GM23338 (cell line): Measurements from ENCODE around the gene SPATA33.

Experiments
- CREB1 ChIP-seq: fragments of 250-450 bp; sonication (Bioruptor Pico); IDR thresholded peaks from 2 replicates; pipeline ENCODE4 v1.5.0; 2020; ENCODE audit warnings: low read depth, mild to moderate bottlenecking, moderate library complexity
- EZH2 ChIP-seq: fragments of 200-600 bp; sonication (generic); IDR thresholded peaks from one replicate; pipeline ENCODE4 v1.8.0; 2017; ENCODE audit warnings: antibody characterized with exemption, mild to moderate bottlenecking, low read depth; ENCODE audit not compliant: unreplicated experiment
- EZH2phosphoT487 ChIP-seq: fragments of 200-600 bp; sonication (generic); IDR thresholded peaks from one replicate; pipeline ENCODE4 v1.8.1; 2018; ENCODE audit warnings: antibody characterized with exemption; ENCODE audit not compliant: unreplicated experiment
- JUNB ChIP-seq: IDR thresholded peaks from one replicate; pipeline ENCODE4 v1.6.1; 2016; ENCODE audit warnings: antibody characterized with exemption; ENCODE audit not compliant: unreplicated experiment
- NANOG ChIP-seq: IDR thresholded peaks from 2 replicates; pipeline ENCODE4 v1.6.1; 2016; ENCODE audit warnings: antibody characterized with exemption, borderline replicate concordance
- POLR2AphosphoS5 ChIP-seq: IDR thresholded peaks from 2 replicates; pipeline ENCODE4 v1.6.1; 2016; ENCODE audit warnings: antibody characterized with exemption, low read depth
- STAT1 ChIP-seq: IDR thresholded peaks from one replicate; pipeline ENCODE4 v1.6.1; 2016; ENCODE audit warnings: antibody characterized with exemption; ENCODE audit not compliant: unreplicated experiment
- ZNF114 ChIP-seq: fragments of 250-450 bp; sonication (Bioruptor Pico); IDR thresholded peaks from 2 replicates; pipeline ENCODE4 v1.5.0; 2020; ENCODE audit warnings: mild to moderate bottlenecking, moderate library complexity
- ZNF331 ChIP-seq: fragments of 250-450 bp; sonication (Bioruptor Pico); IDR thresholded peaks from 2 replicates; pipeline ENCODE4 v1.5.0; 2020; ENCODE audit warnings: low read depth, mild to moderate bottlenecking, moderate library complexity
- ZNF462 ChIP-seq: fragments of 250-450 bp; sonication (Bioruptor Pico); IDR thresholded peaks from 2 replicates; pipeline ENCODE4 v1.5.0; 2020; ENCODE audit warnings: mild to moderate bottlenecking, moderate library complexity
- TF ChIP-seq, protein P1 (sequence below), 2 experiments: fragments of 200-600 bp in 1 of 2; sonication (generic) in 1 of 2; conservative IDR thresholded peaks; 2 replicates each; pipeline versions ENCODE4 v1.5.1 to v1.6.1; 2016 to 2017; ENCODE audit warnings: antibody characterized with exemption in 2 of 2, low read depth in 2 of 2, mild to moderate bottlenecking in 2 of 2, moderate library complexity in 1 of 2
- TF ChIP-seq, protein P2 (sequence below): IDR thresholded peaks from one replicate; pipeline ENCODE4 v1.6.1; 2018; ENCODE audit warnings: antibody characterized with exemption; ENCODE audit not compliant: unreplicated experiment
- TF ChIP-seq, protein P3 (sequence below): IDR thresholded peaks from 2 replicates; pipeline ENCODE4 v1.6.1; 2016; ENCODE audit warnings: antibody characterized with exemption

DNA sequence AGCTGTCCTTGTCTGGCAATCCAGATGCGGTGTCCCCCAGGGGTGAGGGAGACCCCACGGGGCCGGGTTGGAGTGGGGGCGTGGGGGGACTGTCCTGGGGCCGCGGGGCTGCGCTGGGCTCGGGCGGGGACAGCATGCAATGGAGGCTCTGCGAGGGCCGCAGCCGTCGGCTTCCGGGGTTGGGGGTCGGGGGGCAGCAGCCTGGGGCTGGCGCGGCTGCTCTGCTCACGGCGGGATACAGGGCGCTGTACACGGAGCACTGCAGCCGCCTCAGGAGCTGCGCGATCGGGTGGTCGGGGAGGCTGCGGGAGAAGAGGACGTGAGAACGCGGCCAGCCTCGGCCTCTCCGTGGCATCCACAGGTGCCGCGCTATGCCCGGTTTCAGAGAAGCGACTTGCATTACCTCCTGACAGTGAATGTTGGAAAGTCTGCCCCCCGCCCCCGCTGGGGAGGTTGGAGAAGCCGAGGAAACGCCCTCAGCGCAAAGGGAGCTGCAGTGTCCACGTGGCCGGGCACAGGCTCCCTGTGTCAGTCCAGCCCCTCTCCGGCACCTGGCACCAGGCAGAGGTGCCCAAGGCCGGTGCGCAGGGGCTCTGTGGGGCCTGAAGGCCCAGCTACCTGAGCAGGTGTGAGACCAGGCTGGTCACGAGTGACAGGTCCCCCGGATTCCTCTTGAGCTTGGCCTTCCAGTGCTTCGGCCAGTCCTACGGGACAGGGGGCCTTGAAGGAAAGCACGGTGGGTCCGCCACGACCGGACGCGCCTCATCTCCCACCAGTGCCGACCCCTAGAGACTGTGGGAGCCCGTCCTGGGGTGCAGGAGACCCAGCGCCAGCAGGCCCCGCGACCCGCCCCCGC, 53.3 kb downstream of the SPATA33 start:
- TF ChIP-seq, protein P1, sequence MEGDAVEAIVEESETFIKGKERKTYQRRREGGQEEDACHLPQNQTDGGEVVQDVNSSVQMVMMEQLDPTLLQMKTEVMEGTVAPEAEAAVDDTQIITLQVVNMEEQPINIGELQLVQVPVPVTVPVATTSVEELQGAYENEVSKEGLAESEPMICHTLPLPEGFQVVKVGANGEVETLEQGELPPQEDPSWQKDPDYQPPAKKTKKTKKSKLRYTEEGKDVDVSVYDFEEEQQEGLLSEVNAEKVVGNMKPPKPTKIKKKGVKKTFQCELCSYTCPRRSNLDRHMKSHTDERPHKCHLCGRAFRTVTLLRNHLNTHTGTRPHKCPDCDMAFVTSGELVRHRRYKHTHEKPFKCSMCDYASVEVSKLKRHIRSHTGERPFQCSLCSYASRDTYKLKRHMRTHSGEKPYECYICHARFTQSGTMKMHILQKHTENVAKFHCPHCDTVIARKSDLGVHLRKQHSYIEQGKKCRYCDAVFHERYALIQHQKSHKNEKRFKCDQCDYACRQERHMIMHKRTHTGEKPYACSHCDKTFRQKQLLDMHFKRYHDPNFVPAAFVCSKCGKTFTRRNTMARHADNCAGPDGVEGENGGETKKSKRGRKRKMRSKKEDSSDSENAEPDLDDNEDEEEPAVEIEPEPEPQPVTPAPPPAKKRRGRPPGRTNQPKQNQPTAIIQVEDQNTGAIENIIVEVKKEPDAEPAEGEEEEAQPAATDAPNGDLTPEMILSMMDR (conservative IDR thresholded peaks at IDR 0.05; ENCODE audit: low read depth in 2 of 2), result no peak
- TF ChIP-seq EZH2 (no peak), POLR2AphosphoS5 (no peak), EZH2phosphoT487 (no peak), JUNB (no peak), STAT1 (no peak), CREB1 (no peak), ZNF114 (CRISPR knock-in tag) (no peak), ZNF331 (CRISPR knock-in tag) (no peak), NANOG (no peak), ZNF462 (CRISPR knock-in tag) (no peak)
- TF ChIP-seq, protein P2, sequence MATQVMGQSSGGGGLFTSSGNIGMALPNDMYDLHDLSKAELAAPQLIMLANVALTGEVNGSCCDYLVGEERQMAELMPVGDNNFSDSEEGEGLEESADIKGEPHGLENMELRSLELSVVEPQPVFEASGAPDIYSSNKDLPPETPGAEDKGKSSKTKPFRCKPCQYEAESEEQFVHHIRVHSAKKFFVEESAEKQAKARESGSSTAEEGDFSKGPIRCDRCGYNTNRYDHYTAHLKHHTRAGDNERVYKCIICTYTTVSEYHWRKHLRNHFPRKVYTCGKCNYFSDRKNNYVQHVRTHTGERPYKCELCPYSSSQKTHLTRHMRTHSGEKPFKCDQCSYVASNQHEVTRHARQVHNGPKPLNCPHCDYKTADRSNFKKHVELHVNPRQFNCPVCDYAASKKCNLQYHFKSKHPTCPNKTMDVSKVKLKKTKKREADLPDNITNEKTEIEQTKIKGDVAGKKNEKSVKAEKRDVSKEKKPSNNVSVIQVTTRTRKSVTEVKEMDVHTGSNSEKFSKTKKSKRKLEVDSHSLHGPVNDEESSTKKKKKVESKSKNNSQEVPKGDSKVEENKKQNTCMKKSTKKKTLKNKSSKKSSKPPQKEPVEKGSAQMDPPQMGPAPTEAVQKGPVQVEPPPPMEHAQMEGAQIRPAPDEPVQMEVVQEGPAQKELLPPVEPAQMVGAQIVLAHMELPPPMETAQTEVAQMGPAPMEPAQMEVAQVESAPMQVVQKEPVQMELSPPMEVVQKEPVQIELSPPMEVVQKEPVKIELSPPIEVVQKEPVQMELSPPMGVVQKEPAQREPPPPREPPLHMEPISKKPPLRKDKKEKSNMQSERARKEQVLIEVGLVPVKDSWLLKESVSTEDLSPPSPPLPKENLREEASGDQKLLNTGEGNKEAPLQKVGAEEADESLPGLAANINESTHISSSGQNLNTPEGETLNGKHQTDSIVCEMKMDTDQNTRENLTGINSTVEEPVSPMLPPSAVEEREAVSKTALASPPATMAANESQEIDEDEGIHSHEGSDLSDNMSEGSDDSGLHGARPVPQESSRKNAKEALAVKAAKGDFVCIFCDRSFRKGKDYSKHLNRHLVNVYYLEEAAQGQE, result no peak
- TF ChIP-seq, protein P3, sequence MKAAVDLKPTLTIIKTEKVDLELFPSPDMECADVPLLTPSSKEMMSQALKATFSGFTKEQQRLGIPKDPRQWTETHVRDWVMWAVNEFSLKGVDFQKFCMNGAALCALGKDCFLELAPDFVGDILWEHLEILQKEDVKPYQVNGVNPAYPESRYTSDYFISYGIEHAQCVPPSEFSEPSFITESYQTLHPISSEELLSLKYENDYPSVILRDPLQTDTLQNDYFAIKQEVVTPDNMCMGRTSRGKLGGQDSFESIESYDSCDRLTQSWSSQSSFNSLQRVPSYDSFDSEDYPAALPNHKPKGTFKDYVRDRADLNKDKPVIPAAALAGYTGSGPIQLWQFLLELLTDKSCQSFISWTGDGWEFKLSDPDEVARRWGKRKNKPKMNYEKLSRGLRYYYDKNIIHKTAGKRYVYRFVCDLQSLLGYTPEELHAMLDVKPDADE, result no peak
